HepG2 (cell line): ENCODE data around the gene ZC3H18. TPM values are rescaled to one million over a fixed set of nuclear protein-coding genes. Genes with fewer than 3 reads are reported as not detected.

Source experiments
- ATAC-seq: fragments of 200-7000 bp; cut with Tn5 transposase; 3 replicates; pipeline ENCODE4 v1.9.1; 2020; ENCODE audit warnings: mild to moderate bottlenecking, moderate library complexity
- BruUV-seq: library from RNA; stranded (reverse); fragments of 400-500 nt; replicated peaks from 2 replicates; lab custom pipeline; 2021; lab: Mats Ljungman, UMichigan
- CTCF ChIA-PET: fragments of 300-600 bp; formaldehyde crosslinking; extraction: SDS; loops from one replicate; lab custom pipeline; 2021; ENCODE audit warnings: low total read pairs, inconsistent platforms, low intra/inter-chr PET ratio; lab: Yijun Ruan, JAX
- POLR2A ChIA-PET: fragments of 350-600 bp; sonication (Branson Sonifier 250); formaldehyde crosslinking; loops from one replicate; lab custom pipeline; 2020; ENCODE audit warnings: antibody characterized with exemption, inconsistent platforms; lab: Yijun Ruan, JAX
- DNase-seq: peaks from one replicate; pipeline ENCODE4 v3.0.0-alpha.2; 2015; ENCODE audit warnings: low spot score
- FAIRE-seq: peaks from 3 replicates; lab custom pipeline; 2011; peaks lifted over from hg19 to GRCh38; lab: Jason Lieb, UNC
- H2AFZ ChIP-seq: one replicate; pipeline ENCODE4 v1.6.1; 2011; ENCODE audit warnings: low read length, inconsistent platforms
- H3K27ac ChIP-seq: fragments of 300-600 bp; 3 replicates; pipeline ENCODE4 v1.8.0; 2011; ENCODE audit warnings: mixed run types, mild to moderate bottlenecking, mixed read lengths, low read length, inconsistent platforms; ENCODE audit not compliant: insufficient read depth; ENCODE audit errors: extremely low read length
- H3K27me3 ChIP-seq, 2 experiments: fragments of 200-600 bp in 1 of 2; 2 replicates in 1 of 2; 3 replicates in 1 of 2; pipeline versions ENCODE4 v1.6.0 to v1.8.0; 2011; ENCODE audit warnings: low read length in 2 of 2, mild to moderate bottlenecking in 2 of 2, moderate library complexity in 2 of 2, inconsistent platforms in 1 of 2; ENCODE audit not compliant: insufficient read depth in 2 of 2, control insufficient read depth in 1 of 2
- H3K36me3 ChIP-seq, 2 experiments: fragments of 200-600 bp in 1 of 2; replicated peaks in 1 of 2; 2 replicates in 1 of 2; 3 replicates in 1 of 2; pipeline versions ENCODE4 v1.5.1 to v1.8.0; 2011; ENCODE audit warnings: low read length in 2 of 2, inconsistent platforms in 1 of 2; ENCODE audit not compliant: insufficient read depth in 2 of 2, control insufficient read depth in 1 of 2
- H3K4me1 ChIP-seq: 2 replicates; pipeline ENCODE4 v1.5.1; 2012; ENCODE audit warnings: low read length, inconsistent platforms; ENCODE audit not compliant: insufficient read depth
- H3K4me2 ChIP-seq: 2 replicates; pipeline ENCODE4 v1.6.0; 2011; ENCODE audit warnings: low read depth, low read length, inconsistent platforms
- H3K4me3 ChIP-seq, 3 experiments: fragments of 200-600 bp in 1 of 3; sonication (generic), shearing (Covaris generic) in 1 of 3; replicated peaks in 1 of 3; 2 replicates each; pipeline ENCODE4 v1.5.1; 2011 to 2016; ENCODE audit warnings: low read length in 3 of 3, inconsistent platforms in 2 of 3, low read depth in 2 of 3, mild to moderate bottlenecking in 2 of 3, control low read depth in 1 of 3, mixed read lengths in 1 of 3; ENCODE audit not compliant: insufficient read depth in 1 of 3
- H3K79me2 ChIP-seq: one replicate; pipeline ENCODE4 v1.6.1; 2011; ENCODE audit warnings: low read length, inconsistent platforms; ENCODE audit not compliant: insufficient read depth
- H3K9ac ChIP-seq: 2 replicates; pipeline ENCODE4 v1.6.0; 2011; ENCODE audit warnings: mild to moderate bottlenecking, low read depth, low read length, inconsistent platforms; ENCODE audit not compliant: insufficient read depth
- H3K9me3 ChIP-seq: 2 replicates; pipeline ENCODE4 v1.5.1; 2012; ENCODE audit warnings: mild to moderate bottlenecking, low read length
- H4K20me1 ChIP-seq: 2 replicates; pipeline ENCODE4 v1.6.0; 2011; ENCODE audit warnings: inconsistent platforms, mild to moderate bottlenecking, low read length, moderate library complexity; ENCODE audit not compliant: insufficient read depth
- ARID2 ChIP-seq: sonication (generic); formaldehyde crosslinking; IDR thresholded peaks from 2 replicates; pipeline ENCODE4 v1.8.1; 2022; ENCODE audit warnings: mild to moderate bottlenecking, missing genetic modification reagents, borderline replicate concordance
- CENPT ChIP-seq: sonication (generic); formaldehyde crosslinking; IDR thresholded peaks from 2 replicates; pipeline ENCODE4 v1.8.0; 2022; ENCODE audit warnings: low read depth, mild to moderate bottlenecking, moderate library complexity, missing genetic modification reagents
- GMEB1 ChIP-seq: sonication (generic); formaldehyde crosslinking; IDR thresholded peaks from 2 replicates; pipeline ENCODE4 v1.5.1; 2020; ENCODE audit warnings: missing genetic modification reagents, mild to moderate bottlenecking, borderline replicate concordance
- ISX ChIP-seq: sonication (generic); formaldehyde crosslinking; conservative IDR thresholded peaks from 2 replicates; pipeline ENCODE4 v1.5.0; 2020; ENCODE audit warnings: missing genetic modification reagents
- KAT2B ChIP-seq: fragments of 150-350 bp; IDR thresholded peaks from 2 replicates; pipeline ENCODE4 v1.6.1; 2014; ENCODE audit warnings: low read depth, low read length, borderline replicate concordance
- KMT2B ChIP-seq: IDR thresholded peaks from 2 replicates; pipeline ENCODE4 v1.6.1; 2016; ENCODE audit warnings: missing genetic modification reagents, missing compliant biosample characterization
- ONECUT2 ChIP-seq: sonication (generic); formaldehyde crosslinking; IDR thresholded peaks from 2 replicates; pipeline ENCODE4 v1.4.0; 2020; ENCODE audit warnings: missing genetic modification reagents
- ZNF367 ChIP-seq: sonication (generic); formaldehyde crosslinking; IDR thresholded peaks from 2 replicates; pipeline ENCODE4 v1.4.0; 2020; ENCODE audit warnings: missing genetic modification reagents, borderline replicate concordance
- WGBS: methylation state at CpG from one replicate; pipeline ENCODE4 v1.1.6; 2017; ENCODE audit warnings: low lambda C conversion rate; 5-methylcytosine and 5-hydroxymethylcytosine counted together
- in situ Hi-C: cut with HindIII; loops from 2 replicates; pipeline ENCODE4 v1.10.0; 2017; ENCODE audit warnings: low pct_unique_long_range_greater_than_20kb; ENCODE audit not compliant: extremely low pct_ligation_motif_present
- intact Hi-C: fragments of 100-400 bp; cut with micrococcal nuclease; formaldehyde crosslinking; loops from one replicate; pipeline ENCODE4 v1.10.0; 2022; ENCODE audit not compliant: unreplicated experiment
- polyA plus RNA-seq, 8 experiments: library from polyadenylated mRNA; depleted of rRNA in 3 of 8; stranded (reverse) in 7 of 8; unstranded in 1 of 8; fragments of >200 nt; fragmentation: Illumina TruSeq in 4 of 8; extraction: Trizol in 4 of 8; gene quantifications; 2 replicates each; pipeline versions ENCODE4 v1.2.1 to v1.2.3, GENCODE V29; 2011 to 2016; ENCODE audit warnings: low read depth in 4 of 8, missing spikeins in 1 of 8, mixed read lengths in 1 of 8; ENCODE audit not compliant: insufficient read depth in 1 of 8
- total RNA-seq, 5 experiments: library from RNA; depleted of rRNA; stranded (reverse); fragments of >200 nt; fragmentation: Illumina TruSeq; extraction: Trizol; gene quantifications; 2 replicates each; pipeline ENCODE4 v1.2.3, GENCODE V29; 2016; ENCODE audit warnings: low read depth in 1 of 5
- TF ChIP-seq, protein P1 (sequence below): sonication (generic); formaldehyde crosslinking; conservative IDR thresholded peaks from 2 replicates; pipeline ENCODE4 v1.8.1; 2023; ENCODE audit warnings: missing genetic modification reagents
- TF ChIP-seq, protein P2 (sequence below): sonication (generic); formaldehyde crosslinking; IDR thresholded peaks from 2 replicates; pipeline ENCODE4 v1.4.0; 2020; ENCODE audit warnings: missing genetic modification reagents, borderline replicate concordance
- TF ChIP-seq, protein P3 (sequence below): IDR thresholded peaks from 2 replicates; pipeline ENCODE4 v1.6.1; 2016; ENCODE audit warnings: missing compliant biosample characterization, missing genetic modification reagents, borderline replicate concordance

ZC3H18 gene
- total and polyA plus RNA-seq, 2 of the 13 experiments (the other 11 are each of a cell fraction or from before 2014, with no cell fraction given), result 11.2 to 27.4 TPM

DNA sequence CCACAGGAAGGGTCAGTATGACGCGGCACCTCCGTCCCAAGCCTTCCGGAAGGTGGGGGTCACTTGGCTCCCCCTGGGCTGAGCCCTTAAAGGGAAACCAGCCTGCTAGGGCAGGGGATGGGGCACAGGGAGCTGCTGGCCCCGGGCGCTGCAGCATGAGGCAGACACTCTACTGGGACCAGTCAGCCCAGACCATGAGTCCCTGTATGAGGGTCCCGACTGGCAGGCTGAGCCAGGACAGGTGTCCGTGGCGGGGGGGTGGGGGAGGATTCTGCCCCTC, 43.4 kb upstream of the ZC3H18 start (continued):
- TF ChIP-seq KMT2B (CRISPR knock-in tag), result no peak
- TF ChIP-seq, protein P1, sequence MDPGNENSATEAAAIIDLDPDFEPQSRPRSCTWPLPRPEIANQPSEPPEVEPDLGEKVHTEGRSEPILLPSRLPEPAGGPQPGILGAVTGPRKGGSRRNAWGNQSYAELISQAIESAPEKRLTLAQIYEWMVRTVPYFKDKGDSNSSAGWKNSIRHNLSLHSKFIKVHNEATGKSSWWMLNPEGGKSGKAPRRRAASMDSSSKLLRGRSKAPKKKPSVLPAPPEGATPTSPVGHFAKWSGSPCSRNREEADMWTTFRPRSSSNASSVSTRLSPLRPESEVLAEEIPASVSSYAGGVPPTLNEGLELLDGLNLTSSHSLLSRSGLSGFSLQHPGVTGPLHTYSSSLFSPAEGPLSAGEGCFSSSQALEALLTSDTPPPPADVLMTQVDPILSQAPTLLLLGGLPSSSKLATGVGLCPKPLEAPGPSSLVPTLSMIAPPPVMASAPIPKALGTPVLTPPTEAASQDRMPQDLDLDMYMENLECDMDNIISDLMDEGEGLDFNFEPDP (CRISPR knock-in tag), result 0 out of 2 replicates have a peak, but pooled peaks have one; percentile 12
- no peak for TF ChIP-seq ISX (CRISPR knock-in tag)
- no peak for TF ChIP-seq CENPT (CRISPR knock-in tag)
- no peak for TF ChIP-seq KAT2B
- TF ChIP-seq ONECUT2, result no peak
- TF ChIP-seq, protein P2, sequence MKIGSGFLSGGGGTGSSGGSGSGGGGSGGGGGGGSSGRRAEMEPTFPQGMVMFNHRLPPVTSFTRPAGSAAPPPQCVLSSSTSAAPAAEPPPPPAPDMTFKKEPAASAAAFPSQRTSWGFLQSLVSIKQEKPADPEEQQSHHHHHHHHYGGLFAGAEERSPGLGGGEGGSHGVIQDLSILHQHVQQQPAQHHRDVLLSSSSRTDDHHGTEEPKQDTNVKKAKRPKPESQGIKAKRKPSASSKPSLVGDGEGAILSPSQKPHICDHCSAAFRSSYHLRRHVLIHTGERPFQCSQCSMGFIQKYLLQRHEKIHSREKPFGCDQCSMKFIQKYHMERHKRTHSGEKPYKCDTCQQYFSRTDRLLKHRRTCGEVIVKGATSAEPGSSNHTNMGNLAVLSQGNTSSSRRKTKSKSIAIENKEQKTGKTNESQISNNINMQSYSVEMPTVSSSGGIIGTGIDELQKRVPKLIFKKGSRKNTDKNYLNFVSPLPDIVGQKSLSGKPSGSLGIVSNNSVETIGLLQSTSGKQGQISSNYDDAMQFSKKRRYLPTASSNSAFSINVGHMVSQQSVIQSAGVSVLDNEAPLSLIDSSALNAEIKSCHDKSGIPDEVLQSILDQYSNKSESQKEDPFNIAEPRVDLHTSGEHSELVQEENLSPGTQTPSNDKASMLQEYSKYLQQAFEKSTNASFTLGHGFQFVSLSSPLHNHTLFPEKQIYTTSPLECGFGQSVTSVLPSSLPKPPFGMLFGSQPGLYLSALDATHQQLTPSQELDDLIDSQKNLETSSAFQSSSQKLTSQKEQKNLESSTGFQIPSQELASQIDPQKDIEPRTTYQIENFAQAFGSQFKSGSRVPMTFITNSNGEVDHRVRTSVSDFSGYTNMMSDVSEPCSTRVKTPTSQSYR (CRISPR knock-in tag), result no peak

DNA sequence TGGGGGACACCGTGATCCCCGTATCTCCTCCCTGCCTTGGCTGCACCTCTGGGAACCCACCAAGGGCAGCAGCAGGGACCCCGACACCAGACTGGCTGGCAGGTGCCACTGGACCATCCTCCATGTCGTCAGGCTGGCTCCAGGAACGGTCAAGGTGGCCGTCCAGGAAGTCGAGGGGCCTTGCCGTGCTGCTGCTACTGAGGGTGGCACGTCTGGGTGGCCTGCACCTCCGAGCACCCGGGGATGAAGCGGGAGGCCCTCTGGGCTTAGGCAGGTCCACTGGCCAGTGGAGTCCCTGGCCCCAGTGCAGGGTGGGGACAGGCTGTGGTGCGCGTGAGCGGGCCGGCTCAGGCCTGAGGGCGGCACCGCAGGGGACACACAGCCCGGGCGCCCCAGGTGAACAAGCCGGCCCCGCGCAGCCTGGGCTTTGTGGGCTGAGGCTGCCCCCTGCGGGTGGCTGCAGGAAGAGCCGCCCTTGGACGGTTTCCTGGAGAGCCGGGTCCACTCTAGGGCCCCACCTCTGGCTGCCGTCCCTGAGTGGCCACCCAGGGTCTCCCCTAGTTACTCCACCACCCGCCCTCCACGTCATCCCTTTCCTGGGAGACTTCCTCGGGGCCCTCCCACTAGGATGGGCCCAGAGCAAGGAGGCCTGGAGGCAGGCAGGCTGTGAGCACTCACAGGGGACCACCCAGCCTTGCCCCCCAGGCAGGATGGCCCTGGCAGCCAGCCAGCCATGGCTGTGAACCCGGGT, 42.8 kb upstream of the ZC3H18 start:
- Histone ChIP-seq H3K36me3 (peaks cover 26 to 27% of the 10 kb centered on the region in 2 experiments; a peak in 4 of 5 replicates), H3K27ac (no peak overlapping the region), H3K27me3 (no peaks in the 10 kb centered on the region), H4K20me1 (no peaks in the 10 kb centered on the region; the same call in 1 of the 2 replicates), H3K79me2 (no peaks in the 10 kb centered on the region), H3K4me3 (no peak overlapping the region), H2AFZ (no peak overlapping the region), H3K4me2 (no peak overlapping the region), H3K9ac (no peak overlapping the region), H3K9me3 (no peaks in the 10 kb centered on the region), H3K4me1 (peaks cover 31% of the 10 kb centered on the region)
- intact Hi-C loops (loop anchor here (1.0 to 2.0 kb wide), 2 partner anchors 39 to 85 kb away; no protein-coding TSS in a partner anchor), in situ Hi-C loops (no loop called here)
- BruUV-seq, result no TSS peak
- FAIRE-seq (peak; percentile 39), ATAC-seq (peak; percentile 79), DNase-seq (peak; percentile 51)
- POLR2A ChIA-PET, result no interaction called here
- CTCF ChIA-PET, result interaction anchor here (0.5 to 4.3 kb wide), 7 partner anchors 19 to 90 kb away, joined by 3 to 88 read pairs (median 3); no protein-coding TSS in a partner anchor
- 55% methylated on average over 16 of the region's 32 CpGs for WGBS
- TF ChIP-seq GMEB1, result no peak; the same call in 1 of the 2 replicates
- TF ChIP-seq, protein P3, sequence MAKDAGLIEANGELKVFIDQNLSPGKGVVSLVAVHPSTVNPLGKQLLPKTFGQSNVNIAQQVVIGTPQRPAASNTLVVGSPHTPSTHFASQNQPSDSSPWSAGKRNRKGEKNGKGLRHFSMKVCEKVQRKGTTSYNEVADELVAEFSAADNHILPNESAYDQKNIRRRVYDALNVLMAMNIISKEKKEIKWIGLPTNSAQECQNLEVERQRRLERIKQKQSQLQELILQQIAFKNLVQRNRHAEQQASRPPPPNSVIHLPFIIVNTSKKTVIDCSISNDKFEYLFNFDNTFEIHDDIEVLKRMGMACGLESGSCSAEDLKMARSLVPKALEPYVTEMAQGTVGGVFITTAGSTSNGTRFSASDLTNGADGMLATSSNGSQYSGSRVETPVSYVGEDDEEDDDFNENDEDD, result no peak
- TF ChIP-seq ZNF367 (CRISPR knock-in tag), result no peak
- TF ChIP-seq ARID2, result no peak
